CD4-positive, alpha-beta T cell treated with Interferon gamma for 1 hour (primary cell): Measurements from ENCODE around the gene ZNF384.

Experiments used
- DNase-seq: peaks from one replicate; pipeline ENCODE4 v3.0.0-alpha.2; 2020

ZNF384 gene

GRCh38 chr12:6650832-6651231, 38.3 kb downstream of the ZNF384 start:
- no peak for DNase-seq

GRCh38 chr12:6647083-6647604, 42.0 kb downstream of the ZNF384 start, which contains the start of gene ACRBP:
TSS of gene ACRBP (minus strand) at chr12:6647432. CDS start at chr12:6647366, 66 bp downstream.
- DNase-seq, result peak; percentile 60

GRCh38 chr12:6646276-6647082, 42.7 kb downstream of the ZNF384 start:
- DNase-seq, result no peak

GRCh38 chr12:6644903-6645302, 44.3 kb downstream of the ZNF384 start:
- DNase-seq, result no peak

GRCh38 chr12:6644257-6644596, 44.9 kb downstream of the ZNF384 start:
- DNase-seq, result peak; percentile 29

GRCh38 chr12:6643569-6644256, 45.5 kb downstream of the ZNF384 start:
- DNase-seq, result peak; percentile 7

GRCh38 chr12:6641131-6641530, 48.0 kb downstream of the ZNF384 start:
- DNase-seq, result no peak

GRCh38 chr12:6640497-6640896, 48.7 kb downstream of the ZNF384 start:
- no peak for DNase-seq

GRCh38 chr12:6639151-6639801, 49.9 kb downstream of the ZNF384 start:
- no peak for DNase-seq

- DNase-seq, result peak; percentile 14
These were observed 50.9 kb downstream of the ZNF384 start for GRCh38 chr12:6638305-6638704.

- peak; percentile 49 for DNase-seq
These were observed 53.2 kb downstream of the ZNF384 start, which contains the start of gene LPAR5 for GRCh38 chr12:6635856-6636531. TSS of gene LPAR5 (minus strand) at chr12:6635959. CDS start at chr12:6621248, 14,711 bp downstream.

- DNase-seq, result peak; percentile 46
These were observed 53.8 kb downstream of the ZNF384 start for GRCh38 chr12:6635375-6635855.

- DNase-seq, result peak; percentile 54
These were observed 56.9 kb downstream of the ZNF384 start for GRCh38 chr12:6632026-6632983.

- DNase-seq, result no peak
These were observed 57.6 kb downstream of the ZNF384 start for GRCh38 chr12:6631549-6631961.

- no peak for DNase-seq
These were observed 58.4 kb downstream of the ZNF384 start for GRCh38 chr12:6630736-6631135.

GRCh38 chr12:6627616-6628015, 61.6 kb downstream of the ZNF384 start:
- peak; percentile 24 for DNase-seq

GRCh38 chr12:6626654-6627283, 62.4 kb downstream of the ZNF384 start:
- DNase-seq, result no peak

GRCh38 chr12:6620885-6621274, 68.3 kb downstream of the ZNF384 start:
- no peak for DNase-seq

GRCh38 chr12:6620137-6620884, 68.9 kb downstream of the ZNF384 start:
- DNase-seq, result peak; percentile 61
